ENCODE measurements around the gene SLC27A3. TPM values are rescaled to one million over a fixed set of nuclear protein-coding genes. Genes with fewer than 3 reads are reported as not detected.

The SLC27A3 gene
- total RNA-seq, 1 experiment from 2014 or later, result 42.0 TPM

- no peak for DNase-seq
- Histone ChIP-seq H4K8ac (replicated peaks; ENCODE audit: insufficient read length, low read depth, low read length) (no peak overlapping the region), H3K79me1 (ENCODE audit: insufficient read depth, low read depth, low read length, poor library complexity, severe bottlenecking) (no peaks in the 10 kb centered on the region), H4K91ac (ENCODE audit: insufficient read length, low read depth, low read length) (no peak overlapping the region), H3K27me3 (ENCODE audit: insufficient read depth, low read length) (no peaks in the 10 kb centered on the region), H4K5ac (ENCODE audit: insufficient read length, low read depth, low read length) (no peak overlapping the region), H3K4ac (ENCODE audit: low read depth, low read length) (no peak overlapping the region), H3K9ac (ENCODE audit: extremely low read depth, insufficient read length, low read length) (no peak overlapping the region), H3K14ac (ENCODE audit: insufficient read depth, low read length) (no peak overlapping the region), H3T11ph (ENCODE audit: low read length) (no peak overlapping the region), H3K4me1 (ENCODE audit: insufficient read depth, low read length) (no peaks in the 10 kb centered on the region), H3K23ac (ENCODE audit: insufficient read length, low read depth, low read length) (no peak overlapping the region), H3K27ac (ENCODE audit: insufficient read length, low read depth, low read length) (no peak overlapping the region), H3K4me2 (ENCODE audit: insufficient read depth, insufficient read length, low read length) (no peak overlapping the region), H2AFZ (ENCODE audit: low read length) (no peak overlapping the region), H2BK15ac (ENCODE audit: low read depth, low read length) (no peak overlapping the region), H2AK5ac (ENCODE audit: insufficient read length, low read length) (no peak overlapping the region), H3K23me2 (ENCODE audit: insufficient read length, low read depth, low read length, poor library complexity, severe bottlenecking) (no peaks in the 10 kb centered on the region), H3K9me3 (ENCODE audit: control insufficient read depth, low read depth, low read length) (no peaks in the 10 kb centered on the region), H2BK20ac (ENCODE audit: low read depth, low read length, poor library complexity, severe bottlenecking) (no peak overlapping the region), H3K56ac (ENCODE audit: insufficient read length, low read depth, low read length) (no peak overlapping the region), H4K20me1 (ENCODE audit: control insufficient read depth, insufficient read depth, insufficient read length) (no peaks in the 10 kb centered on the region), H2BK5ac (ENCODE audit: insufficient read length, low read length) (no peak overlapping the region), H2BK12ac (ENCODE audit: insufficient read length, low read depth, low read length) (no peak overlapping the region), H3K18ac (ENCODE audit: insufficient read length, low read depth, low read length) (no peak overlapping the region), H3K79me2 (ENCODE audit: insufficient read depth, low read length) (peaks cover 4% of the 10 kb centered on the region; the same call in 1 of the 2 replicates), H2BK120ac (ENCODE audit: low read depth, low read length, poor library complexity, severe bottlenecking) (no peak overlapping the region)
- no peaks in the 10 kb centered on the region for H3K9me3 Mint-ChIP-seq
- TF ChIP-seq CTCF (conservative IDR thresholded peaks at IDR 0.05), result no peak
- H3K36me3 Mint-ChIP-seq (ENCODE audit: insufficient read depth in 1 of 3, low read depth in 3 of 3), result peaks cover 12 to 38% (median 13%) of the 10 kb centered on the region in 3 experiments; a peak in 6 of 7 replicates
- peak overlapping the region in 2 of 3 experiments; percentile 17 to 24; a peak in 3 of 7 replicates for H3K27ac Mint-ChIP-seq
- WGBS (ENCODE audit: extremely low coverage, insufficient read length, low lambda C conversion rate), result no CpG with 5 or more reads among the region's 3 CpGs
- H3K27me3 Mint-ChIP-seq (ENCODE audit: low read depth), result no peaks in the 10 kb centered on the region
- no peak overlapping the region for H3K4me3 Mint-ChIP-seq
- peaks cover 17 to 24% of the 10 kb centered on the region in 2 experiments for H3K4me1 Mint-ChIP-seq
These were observed 40.7 kb upstream of the SLC27A3 start for GRCh38 chr1:153734396-153735089.
